Measurements from ENCODE around the gene RABGAP1L.

DNA sequence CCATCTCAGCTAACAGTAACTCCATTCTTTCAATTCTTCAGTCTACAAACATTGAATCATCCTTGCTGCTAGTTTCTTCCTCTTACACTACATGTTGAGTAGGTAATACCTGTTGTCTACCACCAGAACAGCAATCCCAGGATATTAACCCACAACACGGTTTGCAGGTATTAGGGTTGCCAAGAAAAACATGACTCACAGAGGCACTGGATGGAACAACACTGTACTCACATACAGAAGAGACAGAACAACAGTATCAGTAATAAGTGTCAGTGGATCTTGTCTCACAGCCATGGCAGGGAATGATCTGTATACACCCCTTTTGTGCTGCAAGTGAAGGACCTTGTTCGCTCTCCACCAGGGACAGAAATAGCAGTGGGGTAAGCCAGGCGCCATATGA lies 500.5 kb downstream of the RABGAP1L start:
- TF ChIP-seq, protein P1, sequence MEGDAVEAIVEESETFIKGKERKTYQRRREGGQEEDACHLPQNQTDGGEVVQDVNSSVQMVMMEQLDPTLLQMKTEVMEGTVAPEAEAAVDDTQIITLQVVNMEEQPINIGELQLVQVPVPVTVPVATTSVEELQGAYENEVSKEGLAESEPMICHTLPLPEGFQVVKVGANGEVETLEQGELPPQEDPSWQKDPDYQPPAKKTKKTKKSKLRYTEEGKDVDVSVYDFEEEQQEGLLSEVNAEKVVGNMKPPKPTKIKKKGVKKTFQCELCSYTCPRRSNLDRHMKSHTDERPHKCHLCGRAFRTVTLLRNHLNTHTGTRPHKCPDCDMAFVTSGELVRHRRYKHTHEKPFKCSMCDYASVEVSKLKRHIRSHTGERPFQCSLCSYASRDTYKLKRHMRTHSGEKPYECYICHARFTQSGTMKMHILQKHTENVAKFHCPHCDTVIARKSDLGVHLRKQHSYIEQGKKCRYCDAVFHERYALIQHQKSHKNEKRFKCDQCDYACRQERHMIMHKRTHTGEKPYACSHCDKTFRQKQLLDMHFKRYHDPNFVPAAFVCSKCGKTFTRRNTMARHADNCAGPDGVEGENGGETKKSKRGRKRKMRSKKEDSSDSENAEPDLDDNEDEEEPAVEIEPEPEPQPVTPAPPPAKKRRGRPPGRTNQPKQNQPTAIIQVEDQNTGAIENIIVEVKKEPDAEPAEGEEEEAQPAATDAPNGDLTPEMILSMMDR (IDR thresholded peaks at IDR 0.05): no peak
- TF ChIP-seq POLR2A (IDR thresholded peaks at IDR 0.05): no peak
- no peak for TF ChIP-seq EP300 (IDR thresholded peaks at IDR 0.05)
